Gastrocnemius medialis (tissue), 4 donors: ENCODE results near the gene ARHGAP5. TPM values are rescaled to one million over a fixed set of nuclear protein-coding genes. Genes with fewer than 3 reads are reported as not detected.
A peak's percentile ranks its signal among the peaks of the same experiment; 100 is the strongest.

Experiments
- ATAC-seq, 2 donors: fragments of 150-250 bp; one replicate each; pipeline ENCODE4 v1.9.1; 2016
- DNase-seq, 2 donors: peaks; one replicate each; pipeline ENCODE4 v3.0.0-alpha.2; 2019
- H3K27ac ChIP-seq, 4 donors: fragments of 200-600 bp; sonication (generic); 1 replicate in 1 of 4; 2 replicates in 3 of 4; pipeline ENCODE4 v1.5.1; 2016 to 2018; ENCODE audit warnings: mild to moderate bottlenecking in 2 of 4, moderate library complexity in 1 of 4
- H3K27me3 ChIP-seq, 3 donors: fragments of 200-600 bp; sonication (generic) in 2 of 3; 1 replicate in 1 of 3; 2 replicates in 2 of 3; pipeline versions ENCODE4 v1.5.1 to v1.6.0; 2016 to 2019; ENCODE audit warnings: mild to moderate bottlenecking in 1 of 3, moderate library complexity in 1 of 3
- H3K36me3 ChIP-seq, 2 donors: fragments of 200-600 bp; sonication (generic) in 1 of 2; one replicate each; pipeline ENCODE4 v1.5.1; 2017 to 2018
- H3K4me1 ChIP-seq, 2 donors: fragments of 200-600 bp; sonication (generic) in 1 of 2; one replicate each; pipeline ENCODE4 v1.5.1; 2016 to 2017; ENCODE audit warnings: mild to moderate bottlenecking in 2 of 2
- H3K4me3 ChIP-seq, 4 donors: fragments of 200-600 bp; sonication (generic) in 3 of 4; 1 replicate in 1 of 4; 2 replicates in 3 of 4; pipeline ENCODE4 v1.5.1; 2016 to 2019; ENCODE audit warnings: mild to moderate bottlenecking in 2 of 4
- H3K9me3 ChIP-seq, 3 donors: fragments of 200-600 bp; sonication (generic) in 2 of 3; 1 replicate in 1 of 3; 2 replicates in 2 of 3; pipeline ENCODE4 v1.5.1; 2016 to 2019
- CTCF ChIP-seq, 5 experiments: fragments of 450-650 bp in 3 of 5; fragments of 200-600 bp in 2 of 5; sonication (generic) in 2 of 5; IDR thresholded peaks in 4 of 5; conservative IDR thresholded peaks in 1 of 5; 1 replicate in 4 of 5; 2 replicates in 1 of 5; pipeline ENCODE4 v1.5.1; 2016 to 2019; ENCODE audit warnings: antibody characterized with exemption in 5 of 5, mild to moderate bottlenecking in 3 of 5, moderate library complexity in 3 of 5
- POLR2A ChIP-seq, 2 donors: fragments of 450-650 bp; IDR thresholded peaks; one replicate each; pipeline ENCODE4 v1.6.1; 2017; ENCODE audit warnings: antibody characterized with exemption in 2 of 2, mild to moderate bottlenecking in 2 of 2, moderate library complexity in 2 of 2
- in situ Hi-C, 4 donors: fragments of 200-750 bp; cut with MboI; loops; one replicate each; pipeline versions ENCODE4 v1.15.0 to v1.8.0; 2017; ENCODE audit warnings: low sequenced_read_pairs in 4 of 4
- intact Hi-C: fragments of 100-400 bp; cut with DNase I; formaldehyde crosslinking; loops from one replicate; pipeline ENCODE4 v1.15.1; 2023; ENCODE audit warnings: low total_unique reads
- total RNA-seq, 4 donors: library from RNA; depleted of rRNA; stranded (reverse); fragments of >200 nt; gene quantifications; one replicate each; pipeline versions ENCODE4 v1.1.0 to v1.2.3, GENCODE V29; 2016

ARHGAP5 gene
- total RNA-seq, 4 donors from 2014 or later: 56.5 to 76.9 (median 66.9) TPM

- Histone ChIP-seq H3K9me3 (no peaks in the 10 kb centered on the region), H3K4me1 (peaks cover 0 to 8% of the 10 kb centered on the region in 2 donors), H3K27ac (no peak overlapping the region), H3K4me3 (no peak overlapping the region), H3K36me3 (no peaks in the 10 kb centered on the region), H3K27me3 (no peaks in the 10 kb centered on the region)
- TF ChIP-seq POLR2A (IDR thresholded peaks at IDR 0.05) (no peak), CTCF (IDR thresholded peaks at IDR 0.05 in 4 of 5, conservative IDR thresholded peaks at IDR 0.05 in 1 of 5) (no peak)
- intact Hi-C loops: no loop called here
- no peak for ATAC-seq
- in situ Hi-C loops: no loop called here
- DNase-seq: no peak
Observed at GRCh38 chr14:32197919-32198318, 120.8 kb downstream of the ARHGAP5 start.

GRCh38 chr14:32200368-32201192 lies 123.5 kb downstream of the ARHGAP5 start:
- in situ Hi-C loops: loop anchor here in 3 of 4 donors (5.0 to 10.0 kb wide), 4 partner anchors 118 to 314 kb away; partner anchors contain the start of gene ARHGAP5 (in 2 of the 3)
- TF ChIP-seq POLR2A (IDR thresholded peaks at IDR 0.05): no peak
- TF ChIP-seq CTCF (IDR thresholded peaks at IDR 0.05 in 4 of 5, conservative IDR thresholded peaks at IDR 0.05 in 1 of 5): no peak
- peak overlapping the region; percentile 87 to 96 (median 92) for H3K27ac ChIP-seq
- ATAC-seq: peak in 1 of 2 donors; percentile 1
- no peaks in the 10 kb centered on the region for H3K9me3 ChIP-seq
- intact Hi-C loops: loop anchor here (1.0 to 10.0 kb wide), 7 partner anchors 52 to 1176 kb away; partner anchors contain the start of genes AP4S1, HEATR5A and STRN3
- H3K4me3 ChIP-seq: peak overlapping the region; percentile 81 to 95 (median 84)
- no peaks in the 10 kb centered on the region for H3K36me3 ChIP-seq
- peaks cover 11 to 17% of the 10 kb centered on the region in 2 donors for H3K4me1 ChIP-seq
- no peaks in the 10 kb centered on the region for H3K27me3 ChIP-seq
- DNase-seq: no peak

- intact Hi-C loops (loop anchor here (1.0 to 10.0 kb wide), 7 partner anchors 51 to 1177 kb away; partner anchors contain the start of genes AP4S1, HEATR5A and STRN3), in situ Hi-C loops (loop anchor here in 3 of 4 donors (5.0 to 10.0 kb wide), 4 partner anchors 119 to 313 kb away; partner anchors contain the start of gene ARHGAP5 (in 2 of the 3))
- Histone ChIP-seq H3K27me3 (no peaks in the 10 kb centered on the region), H3K4me3 (peak overlapping the region; percentile 81 to 95 (median 84)), H3K4me1 (peaks cover 11 to 17% of the 10 kb centered on the region in 2 donors), H3K9me3 (no peaks in the 10 kb centered on the region), H3K36me3 (no peaks in the 10 kb centered on the region), H3K27ac (peak overlapping the region; percentile 87 to 96 (median 92))
- peak; percentile 66 to 68 for ATAC-seq
- peak; percentile 78 to 91 for DNase-seq
- peak; percentile 45 to 65 for TF ChIP-seq POLR2A (IDR thresholded peaks at IDR 0.05)
- no peak for TF ChIP-seq CTCF (IDR thresholded peaks at IDR 0.05 in 4 of 5, conservative IDR thresholded peaks at IDR 0.05 in 1 of 5)
Observed at GRCh38 chr14:32201193-32201815, 124.2 kb downstream of the ARHGAP5 start.

GRCh38 chr14:32201816-32202490 lies 124.8 kb downstream of the ARHGAP5 start, which contains the start of gene RNU6-7:
TSS of gene RNU6-7 (plus strand) at chr14:32202045.
- intact Hi-C loops: loop anchor here (1.0 to 10.0 kb wide), 7 partner anchors 50 to 1177 kb away; partner anchors contain the start of genes AP4S1, HEATR5A and STRN3
- Histone ChIP-seq H3K27me3 (no peaks in the 10 kb centered on the region), H3K4me1 (peaks cover 11 to 17% of the 10 kb centered on the region in 2 donors), H3K9me3 (no peaks in the 10 kb centered on the region), H3K4me3 (peak within 1 kb of the TSS; percentile 81 to 95 (median 84)), H3K36me3 (no peaks in the 10 kb centered on the region), H3K27ac (peak within 1 kb of the TSS; percentile 87 to 96 (median 92))
- ATAC-seq: peak; percentile 33 to 54
- in situ Hi-C loops: loop anchor here in 3 of 4 donors (5.0 to 10.0 kb wide), 4 partner anchors 120 to 313 kb away; partner anchors contain the start of gene ARHGAP5 (in 2 of the 3)
- TF ChIP-seq CTCF (IDR thresholded peaks at IDR 0.05 in 4 of 5, conservative IDR thresholded peaks at IDR 0.05 in 1 of 5): no peak
- TF ChIP-seq POLR2A (IDR thresholded peaks at IDR 0.05): no peak
- DNase-seq: peak; percentile 5 to 64
